GM23248 (cell line): ENCODE results near the gene OR5J2. TPM values are rescaled to one million over a fixed set of nuclear protein-coding genes. Genes with fewer than 3 reads are reported as not detected.
"Not testable (repeated sequence)": the region's sequence is repeated elsewhere in the genome, so short reads cannot be mapped to it uniquely, and the experiment has no call there.

Experiments
- DNase-seq: peaks from one replicate; pipeline ENCODE4 v3.0.0-alpha.2; 2015
- H2AFZ ChIP-seq: fragments of 200-600 bp; sonication (generic); 2 replicates; pipeline ENCODE4 v1.6.1; 2016; ENCODE audit warnings: antibody characterized with exemption
- H3F3A ChIP-seq: fragments of 200-600 bp; sonication (generic); 2 replicates; pipeline ENCODE4 v1.6.1; 2016; ENCODE audit warnings: mild to moderate bottlenecking, antibody characterized with exemption, mixed run types; ENCODE audit not compliant: insufficient read depth
- H3K27ac ChIP-seq: fragments of 200-600 bp; sonication (generic); 2 replicates; pipeline ENCODE4 v1.5.1; 2016; ENCODE audit warnings: mild to moderate bottlenecking
- H3K27me3 ChIP-seq: fragments of 200-600 bp; sonication (generic); replicated peaks from 2 replicates; pipeline ENCODE4 v1.6.1; 2016; ENCODE audit warnings: mild to moderate bottlenecking; ENCODE audit not compliant: insufficient read depth
- H3K36me3 ChIP-seq: fragments of 200-600 bp; sonication (generic); 2 replicates; pipeline ENCODE4 v1.6.1; 2016; ENCODE audit warnings: low read depth, mild to moderate bottlenecking
- H3K4me1 ChIP-seq: fragments of 200-600 bp; sonication (generic); 2 replicates; pipeline ENCODE4 v1.6.1; 2016; ENCODE audit warnings: mild to moderate bottlenecking; ENCODE audit not compliant: insufficient read depth
- H3K4me2 ChIP-seq: fragments of 200-600 bp; sonication (generic); one replicate; pipeline ENCODE4 v1.6.1; 2016; ENCODE audit warnings: mild to moderate bottlenecking; ENCODE audit not compliant: unreplicated experiment
- H3K4me3 ChIP-seq: fragments of 200-600 bp; sonication (generic); 2 replicates; pipeline ENCODE4 v1.5.1; 2016; ENCODE audit warnings: mild to moderate bottlenecking
- H3K79me2 ChIP-seq: fragments of 200-600 bp; sonication (generic); 2 replicates; pipeline ENCODE4 v1.6.1; 2016; ENCODE audit warnings: mild to moderate bottlenecking; ENCODE audit not compliant: insufficient read depth
- H3K9ac ChIP-seq: fragments of 200-600 bp; sonication (generic); 2 replicates; pipeline ENCODE4 v1.6.1; 2016; ENCODE audit warnings: mild to moderate bottlenecking
- H3K9me2 ChIP-seq: fragments of 200-600 bp; sonication (generic); 2 replicates; pipeline ENCODE4 v1.6.1; 2016; ENCODE audit warnings: mixed run types, mild to moderate bottlenecking, moderate library complexity; ENCODE audit not compliant: insufficient read depth
- H3K9me3 ChIP-seq: fragments of 200-600 bp; sonication (generic); one replicate; pipeline ENCODE4 v1.6.1; 2017; ENCODE audit warnings: low read depth
- H4K20me1 ChIP-seq: fragments of 200-600 bp; sonication (generic); 2 replicates; pipeline ENCODE4 v1.6.0; 2016; ENCODE audit not compliant: insufficient read depth
- EZH2 ChIP-seq: fragments of 200-600 bp; sonication (generic); IDR thresholded peaks from 2 replicates; pipeline ENCODE4 v1.6.1; 2018; ENCODE audit warnings: antibody characterized with exemption, mild to moderate bottlenecking; ENCODE audit not compliant: insufficient read depth, poor library complexity, severe bottlenecking
- EZH2phosphoT487 ChIP-seq: fragments of 200-600 bp; sonication (generic); IDR thresholded peaks from 2 replicates; pipeline ENCODE4 v1.6.1; 2018; ENCODE audit warnings: antibody characterized with exemption, moderate library complexity, mild to moderate bottlenecking, low read depth; ENCODE audit not compliant: insufficient read depth
- WGBS, 2 experiments: methylation state at CpG; one replicate each; pipeline ENCODE4 v1.1.6; 2015 to 2017; ENCODE audit warnings: low lambda C conversion rate in 2 of 2, low coverage in 1 of 2; ENCODE audit errors: missing lambda C conversion rate in 2 of 2; 5-methylcytosine and 5-hydroxymethylcytosine counted together
- in situ Hi-C: fragments of 300-500 bp; cut with MboI; formaldehyde crosslinking; loops from 2 replicates; pipeline ENCODE4 v1.15.0; 2020
- polyA plus RNA-seq: library from polyadenylated mRNA; unstranded; fragments of >200 nt; fragmentation: Nextera tagmentation; extraction: Ambion mirVana; gene quantifications from 2 replicates; pipeline ENCODE4 v1.2.1, GENCODE V29; 2016
- total RNA-seq: library from RNA; depleted of rRNA; stranded (reverse); fragments of >200 nt; shearing (Covaris generic); gene quantifications from 2 replicates; pipeline ENCODE4 v1.2.3, GENCODE V29; 2014; rRNA removed

OR5J2 gene
- total RNA-seq (not detected in 2 replicates), polyA plus RNA-seq (not detected in 2 replicates)

- Histone ChIP-seq H4K20me1 (no peaks in the 10 kb centered on the region), H3K79me2 (no peaks in the 10 kb centered on the region), H3K27me3 (no peaks in the 10 kb centered on the region), H2AFZ (no peak within 1 kb of the TSS), H3K9me3 (no peaks in the 10 kb centered on the region), H3K9me2 (no peaks in the 10 kb centered on the region), H3K27ac (no peak within 1 kb of the TSS), H3K9ac (no peak within 1 kb of the TSS), H3K36me3 (no peaks in the 10 kb centered on the region), H3K4me3 (no peak within 1 kb of the TSS), H3K4me1 (no peaks in the 10 kb centered on the region), H3F3A (no peaks in the 10 kb centered on the region), H3K4me2 (no peak within 1 kb of the TSS)
- DNase-seq, result no peak
- WGBS, 2 experiments, result 4 to 13% methylated on average over 1 of the region's 1 CpG
- no peak for TF ChIP-seq EZH2phosphoT487
- in situ Hi-C loops, result no loop called here
Measured at GRCh38 chr11:56176318-56176717, at the start of gene OR5J2. Gene OR5J2, plus strand, starts transcription at chr11:56176618. Its CDS starts 0 bp downstream, at chr11:56176618.

GRCh38 chr11:56140151-56140661 lies 36.2 kb upstream of the OR5J2 start, which contains the start of gene OR8J3:
Gene OR8J3, minus strand, starts transcription at chr11:56140201. Its CDS starts 2,483 bp downstream, at chr11:56137718.
- H3K9me3 ChIP-seq, result no peaks in the 10 kb centered on the region
- H3K4me3 ChIP-seq, result no peak within 1 kb of the TSS
- H3K79me2 ChIP-seq, result no peaks in the 10 kb centered on the region
- no peak within 1 kb of the TSS for H3K4me2 ChIP-seq
- no peaks in the 10 kb centered on the region for H3K9me2 ChIP-seq
- no peaks in the 10 kb centered on the region for H3K36me3 ChIP-seq
- H3F3A ChIP-seq, result no peaks in the 10 kb centered on the region
- DNase-seq, result no peak
- in situ Hi-C loops, result no loop called here
- no peaks in the 10 kb centered on the region for H3K4me1 ChIP-seq
- no peaks in the 10 kb centered on the region for H4K20me1 ChIP-seq
- H2AFZ ChIP-seq, result no peak within 1 kb of the TSS
- TF ChIP-seq EZH2 (no peak), EZH2phosphoT487 (no peak)
- H3K9ac ChIP-seq, result no peak within 1 kb of the TSS
- no peaks in the 10 kb centered on the region for H3K27me3 ChIP-seq
- no peak within 1 kb of the TSS for H3K27ac ChIP-seq

GRCh38 chr11:56143681-56144080 lies 32.7 kb upstream of the OR5J2 start:
- 73 to 87% methylated on average over 10 to 30 of the region's 30 CpGs for WGBS, 2 experiments
- H4K20me1 ChIP-seq, H3K36me3 ChIP-seq, H3F3A ChIP-seq, in situ Hi-C loops, H3K4me2 ChIP-seq, H3K4me1 ChIP-seq, H3K79me2 ChIP-seq, H3K9me3 ChIP-seq, H3K9ac ChIP-seq, H3K9me2 ChIP-seq, DNase-seq, H3K27me3 ChIP-seq, H3K4me3 ChIP-seq, H3K27ac ChIP-seq, H2AFZ ChIP-seq: not testable (repeated sequence)

GRCh38 chr11:56151376-56151775 lies 25.0 kb upstream of the OR5J2 start:
- Histone ChIP-seq H3K9ac (no peak overlapping the region), H3K4me1 (no peaks in the 10 kb centered on the region), H3K9me3 (no peaks in the 10 kb centered on the region), H3F3A (no peaks in the 10 kb centered on the region), H3K4me2 (no peak overlapping the region), H2AFZ (no peak overlapping the region), H3K27ac (no peak overlapping the region), H3K36me3 (no peaks in the 10 kb centered on the region), H4K20me1 (no peaks in the 10 kb centered on the region), H3K79me2 (no peaks in the 10 kb centered on the region), H3K9me2 (no peaks in the 10 kb centered on the region), H3K4me3 (no peak overlapping the region), H3K27me3 (no peaks in the 10 kb centered on the region)
- DNase-seq, result no peak
- WGBS, 2 experiments, result 0 to 10% methylated on average over 1 of the region's 1 CpG
- TF ChIP-seq EZH2phosphoT487, result no peak
- TF ChIP-seq EZH2, result no peak
- in situ Hi-C loops, result no loop called here

- TF ChIP-seq EZH2 (no peak), EZH2phosphoT487 (no peak)
- WGBS, 2 experiments, result 36 to 58% methylated on average over 12 to 15 of the region's 15 CpGs
Measured at GRCh38 chr11:56152333-56152732, 24.1 kb upstream of the OR5J2 start.

More at GRCh38 chr11:56152333-56152732, 24.1 kb upstream of the OR5J2 start:
- no peaks in the 10 kb centered on the region for H4K20me1 ChIP-seq
- H3K36me3 ChIP-seq, result no peaks in the 10 kb centered on the region
- H3K9ac ChIP-seq, result no peak overlapping the region
- H3K27ac ChIP-seq, result no peak overlapping the region
- H2AFZ ChIP-seq, result no peak overlapping the region
- no peaks in the 10 kb centered on the region for H3K4me1 ChIP-seq
- no peaks in the 10 kb centered on the region for H3K9me3 ChIP-seq
- H3F3A ChIP-seq, result no peaks in the 10 kb centered on the region
- H3K4me3 ChIP-seq, result no peak overlapping the region
- DNase-seq, result no peak
- H3K4me2 ChIP-seq, result no peak overlapping the region
- H3K9me2 ChIP-seq, result no peaks in the 10 kb centered on the region
- no peaks in the 10 kb centered on the region for H3K79me2 ChIP-seq
- no peaks in the 10 kb centered on the region for H3K27me3 ChIP-seq
- in situ Hi-C loops, result no loop called here
